Femur (tissue), 1 donor: ENCODE results near the gene EBF3.

Source experiments
- DNase-seq: peaks from one replicate; pipeline ENCODE4 v3.0.0-alpha.2; 2017

The EBF3 gene

GRCh38 chr10:129942936-129943715 lies 20.9 kb downstream of the EBF3 start:
- peak; percentile 74 for DNase-seq

- DNase-seq = no peak
These were observed 21.7 kb downstream of the EBF3 start for GRCh38 chr10:129942391-129942790.

- no peak for DNase-seq
These were observed 22.1 kb downstream of the EBF3 start for GRCh38 chr10:129942019-129942277.

- DNase-seq = no peak
These were observed 22.7 kb downstream of the EBF3 start for GRCh38 chr10:129941199-129942018.

GRCh38 chr10:129940617-129941198 lies 23.4 kb downstream of the EBF3 start:
- DNase-seq = no peak

- DNase-seq = no peak
These were observed 24.4 kb downstream of the EBF3 start for GRCh38 chr10:129939416-129940275.

- no peak for DNase-seq
These were observed 25.6 kb downstream of the EBF3 start for GRCh38 chr10:129938460-129938859.

- no peak for DNase-seq
These were observed 26.7 kb downstream of the EBF3 start for GRCh38 chr10:129937351-129937751.

GRCh38 chr10:129936923-129937300 lies 27.2 kb downstream of the EBF3 start:
- no peak for DNase-seq

- DNase-seq = no peak
These were observed 27.7 kb downstream of the EBF3 start for GRCh38 chr10:129936266-129936922.

GRCh38 chr10:129935867-129936152 lies 28.3 kb downstream of the EBF3 start:
- no peak for DNase-seq

GRCh38 chr10:129935102-129935866 lies 28.8 kb downstream of the EBF3 start:
- no peak for DNase-seq

GRCh38 chr10:129934196-129934925 lies 29.7 kb downstream of the EBF3 start:
- DNase-seq = no peak

GRCh38 chr10:129933456-129934092 lies 30.5 kb downstream of the EBF3 start:
- DNase-seq = no peak

GRCh38 chr10:129932751-129933433 lies 31.2 kb downstream of the EBF3 start:
- DNase-seq = no peak

GRCh38 chr10:129932182-129932581 lies 31.9 kb downstream of the EBF3 start:
- no peak for DNase-seq

GRCh38 chr10:129929343-129930292 lies 34.5 kb downstream of the EBF3 start:
- DNase-seq = no peak

GRCh38 chr10:129927351-129928120 lies 36.5 kb downstream of the EBF3 start:
- DNase-seq = no peak
